ENCODE results near the gene CACNA2D3.
"Not testable (repeated sequence)": the region's sequence is repeated elsewhere in the genome, so short reads cannot be mapped to it uniquely, and the experiment has no call there.

CACNA2D3 gene

DNA sequence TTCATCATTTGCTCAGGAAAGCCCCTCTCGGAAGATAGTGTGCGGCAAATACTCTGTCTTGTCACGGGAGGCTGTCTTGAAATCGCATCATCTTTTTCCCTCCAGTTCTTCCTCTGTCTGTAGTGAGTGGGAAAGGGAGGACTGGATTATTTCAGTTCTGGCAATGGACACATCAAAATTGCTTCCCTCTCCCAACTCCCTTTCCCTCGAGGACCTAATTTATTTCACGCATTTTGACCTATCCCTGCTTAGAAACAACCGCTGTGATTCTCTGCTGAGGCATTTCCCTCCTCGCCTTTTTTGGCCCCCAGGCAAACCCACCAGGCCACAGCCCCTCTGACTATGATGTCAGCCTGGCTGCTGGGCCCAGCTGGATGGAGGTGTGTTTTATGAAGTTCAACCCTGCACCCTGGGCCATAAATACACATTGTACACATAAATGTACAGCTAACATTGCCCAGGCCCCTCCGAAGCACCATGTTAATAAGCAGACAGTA, 944.2 kb downstream of the CACNA2D3 start:
- no peak for DNase-seq

DNA sequence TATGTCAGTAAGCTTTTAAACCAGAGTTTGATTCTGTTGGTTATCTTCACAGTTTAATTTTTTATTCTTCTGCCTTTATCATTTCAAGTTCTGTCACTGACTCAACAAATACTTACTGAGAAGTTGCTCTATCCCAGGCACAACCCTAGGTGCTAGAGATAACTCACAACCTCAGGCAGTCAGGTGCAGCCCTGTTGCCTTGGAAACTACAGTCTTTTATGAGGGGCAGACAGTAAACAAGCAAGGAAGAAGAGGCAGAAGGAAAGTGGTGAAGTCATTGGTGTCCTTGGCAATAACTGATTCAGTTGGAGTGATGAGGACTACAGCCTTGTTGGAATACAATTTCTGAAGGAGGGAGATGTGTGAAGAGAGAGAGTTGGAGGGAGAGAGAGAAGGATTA, 947.6 kb downstream of the CACNA2D3 start:
- DNase-seq, result no peak

DNA sequence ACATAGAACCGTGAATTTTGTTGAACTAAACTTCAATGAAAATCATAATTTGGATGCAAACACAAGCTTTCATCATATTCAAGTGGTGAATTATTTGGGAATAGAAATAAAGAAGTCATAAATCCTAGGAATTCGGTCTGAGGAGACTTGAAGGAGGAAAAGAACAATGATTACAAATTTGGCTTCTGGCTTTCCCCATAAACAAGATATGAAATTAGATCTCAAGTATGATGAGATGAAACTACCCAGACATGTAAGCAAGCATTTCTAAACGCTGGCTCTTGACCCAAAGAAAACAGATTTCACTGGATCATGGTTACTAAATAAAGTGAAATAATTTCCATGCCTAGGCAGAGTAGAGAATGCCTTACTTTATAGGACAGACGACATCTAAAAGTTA, 952.4 kb downstream of the CACNA2D3 start:
- DNase-seq, result no peak

DNA sequence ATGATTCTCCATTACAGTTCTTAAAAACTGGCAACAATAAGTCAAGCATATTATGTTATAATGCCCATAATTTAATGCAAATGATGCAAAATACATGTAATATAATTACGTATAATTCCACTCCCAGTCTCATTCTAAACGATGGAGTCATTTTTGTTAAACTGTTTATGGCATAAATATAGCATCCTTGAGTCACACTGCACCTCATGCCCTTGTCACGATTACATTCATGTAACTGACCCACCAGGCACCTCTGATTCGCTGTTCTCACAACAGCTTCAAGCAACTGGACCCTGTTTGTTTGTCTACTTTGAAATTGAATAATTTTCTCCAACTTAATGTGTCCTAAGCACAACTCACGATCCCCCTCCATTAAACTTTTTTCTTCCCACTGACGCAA, 953.5 kb downstream of the CACNA2D3 start:
- no peak for DNase-seq

DNA sequence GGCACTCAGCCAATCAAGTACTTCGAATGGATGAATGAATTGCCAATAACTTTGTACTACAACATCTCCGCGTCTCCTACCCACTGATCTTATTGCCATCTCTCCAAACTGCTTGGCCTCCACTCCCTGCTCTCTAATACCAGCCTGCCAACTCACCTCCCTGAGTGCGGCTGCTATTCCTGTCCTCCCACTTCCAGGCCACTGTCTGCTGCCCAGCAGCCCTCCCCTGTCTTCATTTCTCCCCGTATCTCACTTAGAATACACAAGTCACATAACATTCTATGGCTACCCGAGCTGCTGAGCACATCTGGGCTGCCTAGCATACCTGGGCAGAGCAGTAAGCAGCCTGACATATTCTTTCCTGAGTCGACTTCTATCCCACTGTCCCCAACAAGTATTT, 955.4 kb downstream of the CACNA2D3 start:
- DNase-seq, result no peak

DNA sequence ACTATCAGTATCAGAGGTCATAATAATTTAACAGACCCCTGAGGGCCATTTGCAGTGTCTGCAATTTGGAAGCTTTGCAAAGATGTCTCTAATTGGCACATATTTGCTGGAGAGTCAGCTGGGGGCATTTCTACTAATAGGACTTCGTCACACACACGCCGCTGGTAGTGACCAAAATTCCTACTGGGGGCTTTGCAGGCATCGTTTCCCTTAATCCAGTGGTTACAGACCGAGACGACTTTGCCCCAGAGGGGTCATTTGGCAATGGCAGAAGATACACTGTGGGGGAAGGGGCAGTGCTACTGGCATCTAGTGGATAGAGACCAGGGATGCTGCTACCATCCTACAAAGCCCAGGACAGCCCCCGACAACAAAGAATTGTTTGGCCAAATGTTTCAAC, 956.5 kb downstream of the CACNA2D3 start:
- no peak for DNase-seq

DNA sequence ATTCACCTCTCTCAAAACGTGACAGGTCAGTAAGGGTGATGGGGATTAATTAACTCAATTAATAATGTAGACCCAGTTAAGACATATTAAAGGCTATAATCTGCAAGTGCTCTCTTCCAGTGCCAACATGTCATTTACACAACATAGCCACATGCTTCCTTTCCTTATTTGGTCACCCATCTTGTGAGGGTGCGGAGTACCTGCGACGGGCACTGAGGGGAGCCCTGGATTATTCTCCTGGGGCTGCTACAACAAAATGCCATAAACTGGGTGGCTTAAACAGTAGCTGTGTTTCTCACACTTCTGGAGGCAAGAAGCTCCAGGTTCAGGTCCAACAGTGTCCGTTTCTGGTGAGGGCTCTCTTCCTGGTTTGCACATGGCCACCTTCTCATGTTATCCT, 962.9 kb downstream of the CACNA2D3 start:
- no peak for DNase-seq

DNA sequence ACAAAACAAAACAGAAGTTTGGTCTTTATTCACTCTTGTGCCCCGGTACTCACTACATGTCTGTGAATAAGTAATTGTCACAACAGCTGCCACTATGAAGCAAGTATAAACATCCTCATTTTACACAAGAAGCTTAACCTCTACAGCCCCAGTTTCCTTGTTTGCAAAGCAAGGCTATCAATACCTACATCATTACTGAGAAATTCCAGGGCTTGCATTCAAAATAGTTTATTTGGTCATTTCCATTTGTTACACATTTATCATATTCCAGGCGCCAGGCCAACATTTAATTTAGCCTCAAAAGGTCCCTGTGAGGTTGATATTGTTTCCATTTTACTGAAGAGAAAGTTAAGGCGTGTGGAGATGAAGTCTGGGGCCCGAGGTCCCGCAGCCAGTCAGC, 966.9 kb downstream of the CACNA2D3 start:
- no peak for DNase-seq

DNA sequence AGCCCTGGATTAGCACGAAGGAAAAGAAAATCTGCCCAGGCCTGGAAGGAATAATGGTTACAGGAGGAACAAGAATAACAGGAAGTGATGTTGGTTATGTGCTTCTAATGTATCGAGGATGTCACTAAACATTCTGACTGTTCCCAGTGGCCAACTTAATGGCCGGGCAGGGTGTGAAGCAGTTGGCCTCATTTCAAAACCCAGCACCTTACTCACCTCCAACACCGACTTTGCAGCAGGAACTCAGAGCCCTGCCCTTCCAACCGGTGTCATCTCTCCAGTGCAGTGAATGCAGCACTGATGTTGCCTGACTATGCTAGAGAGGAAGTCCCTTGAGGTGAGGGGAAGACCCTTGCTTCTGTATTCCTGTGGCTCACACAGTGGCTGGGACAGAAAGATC, 967.9 kb downstream of the CACNA2D3 start:
- DNase-seq, result no peak

DNA sequence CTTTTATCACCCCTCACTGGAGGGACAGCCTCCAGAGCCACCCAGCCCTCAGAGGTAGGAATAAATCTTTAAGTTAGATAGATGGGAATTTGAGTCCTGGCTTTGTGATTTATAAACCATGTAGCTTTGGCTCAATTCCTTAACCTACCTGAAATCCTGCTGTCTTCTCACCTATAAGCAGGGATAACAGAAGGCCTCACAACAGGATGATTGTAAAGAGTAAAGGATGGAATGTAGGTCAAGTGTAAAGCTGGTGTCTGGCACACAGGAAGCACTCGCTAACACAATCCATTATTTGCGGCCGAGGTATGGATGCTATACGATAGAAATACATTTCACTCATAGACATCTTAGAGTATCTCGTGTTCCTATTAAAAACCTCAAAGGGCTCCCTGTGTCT, 968.4 kb downstream of the CACNA2D3 start:
- no peak for DNase-seq

DNA sequence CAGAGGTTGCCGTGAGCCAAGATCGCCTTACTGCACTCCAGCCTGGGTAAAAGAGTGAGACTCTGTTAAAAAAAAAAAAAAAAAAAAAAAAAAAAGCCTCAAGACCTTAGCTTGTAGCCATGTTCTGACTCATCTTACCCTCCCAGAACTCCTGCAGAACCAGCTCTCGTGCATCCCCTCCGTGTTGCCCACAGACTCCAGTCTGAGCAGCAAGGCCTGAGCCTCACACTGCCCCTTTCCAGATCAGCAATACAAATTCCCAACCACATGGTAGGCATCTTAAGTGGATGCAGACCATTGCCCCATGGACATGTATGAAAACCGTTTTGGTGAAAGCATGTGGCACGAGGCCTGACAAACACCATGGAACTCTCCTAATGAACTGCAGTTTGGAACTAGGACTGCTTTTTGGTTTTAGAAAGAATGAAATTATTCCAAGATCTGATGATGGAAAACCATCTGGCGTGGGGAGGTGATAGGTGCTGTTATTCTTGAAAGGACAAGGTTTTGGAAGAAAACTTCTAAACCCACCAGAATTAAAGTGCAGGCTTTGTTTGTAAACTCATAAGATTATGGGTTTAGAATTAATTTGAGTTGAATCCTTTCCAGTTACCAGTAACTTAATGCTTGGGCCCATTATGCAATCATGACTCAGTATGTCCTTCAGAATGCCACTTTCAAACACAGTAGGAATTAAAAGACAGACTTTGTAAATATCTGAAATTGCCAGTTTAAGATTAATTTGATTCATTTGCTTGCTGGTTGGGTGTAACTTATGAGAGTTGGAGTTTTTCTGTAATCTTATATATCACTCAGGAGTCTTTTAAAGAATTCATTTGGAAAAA, 969.3 kb downstream of the CACNA2D3 start:
- no peak for DNase-seq

DNA sequence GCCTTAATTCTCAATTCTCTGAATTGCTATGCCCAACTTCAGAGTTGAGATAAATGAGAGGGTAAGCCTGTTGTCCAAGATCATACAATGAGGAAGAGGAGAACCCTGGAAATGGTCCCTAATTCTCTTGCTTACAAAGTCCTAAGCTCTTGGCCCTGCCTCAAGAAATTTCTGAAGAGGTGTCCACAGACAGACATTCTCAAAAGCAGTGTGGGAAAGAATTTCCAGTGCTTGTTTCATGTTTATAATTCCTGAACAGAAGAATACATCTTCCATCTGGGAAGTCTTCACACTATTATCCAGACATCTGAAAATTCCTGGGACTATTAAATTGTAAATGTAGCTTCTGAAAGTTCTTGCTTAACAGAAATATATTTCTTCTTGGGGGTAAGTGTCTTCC, 972.3 kb downstream of the CACNA2D3 start:
- no peak for DNase-seq

DNA sequence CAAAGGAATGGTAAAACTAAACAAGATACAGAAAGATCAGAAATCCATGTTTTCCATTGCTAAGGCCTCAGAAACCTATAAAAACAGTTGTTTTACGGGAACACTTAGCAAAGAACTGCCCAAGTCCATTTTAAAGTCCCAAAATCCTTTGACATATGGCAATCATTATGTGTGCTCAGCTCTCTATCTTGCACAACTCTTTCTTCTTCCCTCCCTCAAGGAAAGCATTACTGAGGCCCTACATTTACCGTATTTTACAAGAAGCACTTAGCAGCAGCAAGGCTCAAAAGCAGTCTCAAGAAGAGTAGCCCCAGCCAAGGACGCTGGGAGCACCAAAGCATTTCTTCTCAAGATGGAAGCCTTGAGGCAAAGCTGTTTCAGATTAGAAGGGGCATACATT, 975.1 kb downstream of the CACNA2D3 start:
- no peak for DNase-seq

DNA sequence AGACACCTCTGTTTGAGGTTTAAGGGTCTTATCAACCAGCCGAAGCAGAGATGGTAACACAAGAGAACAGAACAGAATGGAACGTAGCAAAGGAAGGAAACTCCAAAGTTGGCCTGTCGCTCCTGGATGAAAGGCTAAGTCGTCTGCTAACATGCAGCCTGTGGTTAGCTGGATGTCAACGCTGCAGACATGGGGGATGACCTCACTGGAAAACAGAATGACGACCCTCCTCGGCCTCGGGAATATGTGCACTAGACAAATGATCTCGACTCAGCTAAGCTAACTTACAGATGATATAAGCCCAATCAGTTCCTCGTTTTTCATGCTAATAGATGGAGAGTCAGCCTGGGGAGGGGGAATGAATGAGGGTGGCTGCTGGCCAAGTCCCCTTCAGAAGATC, 983.3 kb downstream of the CACNA2D3 start:
- DNase-seq, result no peak

DNA sequence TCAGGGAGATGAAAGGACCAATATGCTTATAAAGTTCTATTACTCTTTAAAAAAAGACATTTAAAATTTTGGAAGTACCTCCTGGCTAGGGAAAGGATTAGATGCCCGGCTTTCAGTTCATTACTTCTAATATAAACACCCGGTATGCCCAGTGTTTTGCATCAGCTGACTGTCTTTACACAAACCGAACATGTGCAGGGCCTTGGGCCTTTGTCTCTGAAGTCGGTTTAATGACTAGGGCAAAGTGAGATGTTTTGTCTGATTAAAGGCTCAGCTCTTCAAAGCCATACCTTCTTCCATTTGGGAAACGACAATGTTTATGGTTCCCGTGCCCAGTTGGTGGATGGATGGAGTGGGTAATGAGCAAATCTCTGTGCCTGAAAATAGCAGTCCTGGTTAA, 984.8 kb downstream of the CACNA2D3 start:
- no peak for DNase-seq

DNA sequence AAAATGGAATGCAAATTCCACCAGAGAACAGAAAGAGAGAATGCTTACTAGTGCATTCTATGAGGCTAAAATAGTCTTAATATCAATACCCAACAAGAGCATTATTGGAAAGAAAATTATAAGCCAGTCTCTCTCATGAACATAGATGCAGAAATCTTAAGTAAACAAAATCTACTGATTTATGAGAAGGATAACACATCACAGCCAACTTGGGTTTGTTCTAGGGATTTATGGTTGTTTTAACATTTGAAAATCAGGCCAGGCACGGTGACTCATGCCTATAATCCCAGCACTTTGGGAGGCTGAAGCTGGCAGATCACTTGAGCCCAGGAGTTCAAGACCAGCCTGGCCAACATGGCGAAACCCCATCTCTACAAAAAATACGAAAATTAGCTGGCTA, 989.6 kb downstream of the CACNA2D3 start:
- not testable (repeated sequence) for DNase-seq

DNA sequence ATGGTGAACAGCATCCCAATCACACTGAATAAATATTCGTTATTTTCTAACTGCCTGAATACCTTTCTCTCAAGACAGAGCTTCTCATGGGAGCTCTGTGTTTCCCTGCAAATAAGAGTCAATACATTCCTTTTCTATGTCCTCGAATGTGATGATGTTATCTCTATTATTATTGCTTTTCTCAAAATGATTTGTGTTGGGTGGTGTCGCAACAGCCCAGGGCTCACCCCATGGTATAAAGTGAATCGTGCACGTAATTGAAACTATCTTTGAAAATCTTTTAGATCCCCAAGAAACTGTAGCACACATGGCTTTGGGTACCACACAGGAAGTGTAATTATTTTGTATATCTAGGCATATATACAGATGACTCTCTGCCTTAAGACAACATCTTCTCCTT, 996.1 kb downstream of the CACNA2D3 start:
- no peak for DNase-seq

DNA sequence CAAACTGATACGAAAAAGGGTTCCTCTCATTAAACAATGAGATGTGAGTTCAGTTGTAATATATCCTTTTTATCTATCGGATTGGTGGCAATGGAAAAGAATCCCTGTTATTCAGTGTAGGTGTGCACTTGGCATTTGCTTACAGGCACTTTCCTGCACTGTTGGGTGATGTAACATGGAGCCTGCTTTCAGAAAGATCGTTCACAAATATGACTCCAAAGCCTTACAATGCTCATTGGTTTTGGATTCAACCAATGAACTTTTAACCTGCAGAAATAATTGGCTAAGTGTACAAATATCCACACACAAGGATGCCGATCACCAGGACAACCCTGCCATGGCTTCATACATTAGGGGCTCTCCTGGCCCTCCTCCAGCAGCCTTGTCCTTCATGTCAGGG, 996.9 kb downstream of the CACNA2D3 start:
- DNase-seq, result no peak

DNA sequence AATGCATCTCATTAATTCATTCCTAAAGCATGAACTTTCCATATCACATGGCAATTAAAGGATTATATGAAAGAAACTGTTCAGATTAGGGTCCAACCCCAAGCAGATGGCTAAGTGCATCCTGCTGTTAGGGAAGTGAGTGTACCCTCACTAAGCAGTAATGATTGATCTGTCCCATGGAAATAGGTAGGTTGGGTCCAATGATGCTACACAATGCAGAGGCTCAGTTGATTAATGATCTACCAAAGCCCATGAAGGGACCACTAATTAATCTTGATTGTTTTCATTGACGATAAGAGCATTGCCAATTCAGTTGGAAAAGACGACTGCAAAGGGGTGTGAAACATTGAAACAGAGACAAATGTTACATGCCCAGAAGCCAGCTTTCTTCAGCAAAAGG, 1000.0 kb downstream of the CACNA2D3 start:
- DNase-seq, result no peak
